HG03439 (cell line): Measurements from ENCODE around the gene RBCK1.
A peak's percentile ranks its signal among the peaks of the same experiment; 100 is the strongest.

Source experiments
- ATAC-seq: cut with Tn5 transposase; IDR thresholded peaks from one replicate; pipeline ENCODE4 v1.9.1; 2021; ENCODE audit warnings: mild to moderate bottlenecking, moderate library complexity; ENCODE audit not compliant: unreplicated experiment

The RBCK1 gene

DNA sequence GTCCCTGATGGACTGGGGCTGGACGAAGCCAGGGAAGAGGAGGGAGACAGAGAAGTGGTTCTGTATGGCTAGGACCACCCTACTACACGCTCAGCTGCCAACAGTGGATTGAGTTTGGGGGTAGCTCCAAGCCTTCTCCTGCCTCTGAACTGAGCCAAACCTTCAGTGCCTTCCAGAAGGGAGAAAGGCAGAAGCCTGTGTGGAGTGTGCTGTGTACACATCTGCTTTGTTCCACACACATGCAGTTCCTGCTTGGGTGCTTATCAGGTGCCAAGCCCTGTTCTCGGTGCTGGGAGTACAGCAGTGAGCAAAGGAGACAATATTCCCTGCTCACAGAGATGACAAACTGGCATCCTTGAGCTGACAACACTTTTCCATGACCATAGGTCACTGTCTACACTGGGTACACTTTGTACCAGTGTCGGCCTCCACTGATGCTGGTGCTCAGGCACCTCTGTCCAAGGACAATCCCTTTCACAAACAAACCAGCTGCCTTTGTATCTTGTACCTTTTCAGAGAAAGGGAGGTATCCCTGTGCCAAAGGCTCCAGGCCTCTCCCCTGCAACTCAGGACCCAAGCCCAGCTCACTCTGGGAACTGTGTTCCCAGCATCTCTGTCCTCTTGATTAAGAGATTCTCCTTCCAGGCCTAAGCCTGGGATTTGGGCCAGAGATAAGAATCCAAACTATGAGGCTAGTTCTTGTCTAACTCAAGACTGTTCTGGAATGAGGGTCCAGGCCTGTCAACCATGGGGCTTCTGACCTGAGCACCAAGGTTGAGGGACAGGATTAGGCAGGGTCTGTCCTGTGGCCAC lies 11.3 kb upstream of the RBCK1 start:
- no peak for ATAC-seq

GRCh38 chr20:397432-398237 lies 10.5 kb upstream of the RBCK1 start:
- ATAC-seq, result no peak

DNA sequence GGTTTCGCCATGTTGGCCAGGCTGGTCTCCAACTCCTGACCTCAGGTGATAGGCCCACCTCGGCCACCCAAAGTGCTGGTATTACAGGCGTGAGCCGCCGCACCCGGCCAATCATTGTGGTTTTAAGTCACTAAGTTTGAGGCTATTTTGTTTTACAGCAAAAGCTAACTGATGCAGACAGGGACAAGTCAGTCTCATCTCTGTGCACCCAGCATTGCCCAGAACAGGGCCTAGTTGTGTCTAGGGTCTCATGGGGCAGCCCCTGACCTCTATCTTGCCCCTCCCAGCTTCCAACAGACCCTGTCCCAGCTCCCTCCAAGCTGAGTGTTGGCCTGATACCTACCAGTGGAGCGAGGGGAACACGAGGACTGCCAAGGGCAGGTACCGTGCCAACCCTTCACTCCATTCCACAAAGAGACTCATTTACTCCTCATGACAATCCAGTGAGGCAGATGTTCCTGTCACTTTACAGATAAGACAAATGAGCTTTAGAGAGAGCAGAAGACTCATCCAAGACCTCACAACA lies 8.9 kb upstream of the RBCK1 start:
- no peak for ATAC-seq

- ATAC-seq, result no peak
These were observed 8.0 kb upstream of the RBCK1 start for GRCh38 chr20:400128-400453.

DNA sequence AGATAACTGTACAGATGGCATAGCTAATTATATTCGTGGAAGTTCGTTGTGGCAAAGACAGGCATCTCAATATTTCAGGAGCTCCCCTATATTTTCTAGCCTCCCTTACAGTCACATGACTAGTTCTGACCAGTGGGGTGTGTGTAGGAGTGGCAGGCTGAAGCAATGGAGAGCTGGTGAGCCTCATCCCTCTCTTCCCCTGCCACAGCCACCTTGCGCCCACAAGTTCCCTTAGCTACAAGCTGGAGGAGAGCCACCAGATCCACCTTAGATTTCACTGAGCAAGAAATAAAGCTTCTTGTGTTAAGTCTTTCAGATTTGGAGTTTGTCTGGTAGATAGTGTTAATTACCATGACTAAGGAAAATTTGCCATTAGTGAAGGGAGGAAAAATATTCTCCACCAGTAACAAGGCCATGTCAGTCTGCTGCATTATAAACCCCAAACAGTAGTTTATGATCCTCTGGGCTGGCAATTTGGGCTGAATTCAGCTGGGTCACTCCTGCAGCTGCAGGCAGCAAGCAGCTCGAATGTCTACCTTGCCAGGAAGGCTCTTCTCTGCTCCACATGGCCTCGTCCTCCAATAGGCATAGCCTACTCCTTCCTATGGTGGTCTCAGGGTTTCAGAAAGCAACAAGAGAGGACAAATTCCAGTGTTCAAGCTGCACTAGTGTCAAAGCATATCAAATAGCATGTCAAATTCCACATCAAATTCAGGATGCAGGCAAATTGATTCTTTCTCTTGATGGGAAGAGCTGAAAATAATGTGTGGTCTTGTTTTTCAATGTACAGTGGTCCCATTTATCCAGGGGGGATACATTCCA lies 7.4 kb upstream of the RBCK1 start:
- ATAC-seq, result no peak

DNA sequence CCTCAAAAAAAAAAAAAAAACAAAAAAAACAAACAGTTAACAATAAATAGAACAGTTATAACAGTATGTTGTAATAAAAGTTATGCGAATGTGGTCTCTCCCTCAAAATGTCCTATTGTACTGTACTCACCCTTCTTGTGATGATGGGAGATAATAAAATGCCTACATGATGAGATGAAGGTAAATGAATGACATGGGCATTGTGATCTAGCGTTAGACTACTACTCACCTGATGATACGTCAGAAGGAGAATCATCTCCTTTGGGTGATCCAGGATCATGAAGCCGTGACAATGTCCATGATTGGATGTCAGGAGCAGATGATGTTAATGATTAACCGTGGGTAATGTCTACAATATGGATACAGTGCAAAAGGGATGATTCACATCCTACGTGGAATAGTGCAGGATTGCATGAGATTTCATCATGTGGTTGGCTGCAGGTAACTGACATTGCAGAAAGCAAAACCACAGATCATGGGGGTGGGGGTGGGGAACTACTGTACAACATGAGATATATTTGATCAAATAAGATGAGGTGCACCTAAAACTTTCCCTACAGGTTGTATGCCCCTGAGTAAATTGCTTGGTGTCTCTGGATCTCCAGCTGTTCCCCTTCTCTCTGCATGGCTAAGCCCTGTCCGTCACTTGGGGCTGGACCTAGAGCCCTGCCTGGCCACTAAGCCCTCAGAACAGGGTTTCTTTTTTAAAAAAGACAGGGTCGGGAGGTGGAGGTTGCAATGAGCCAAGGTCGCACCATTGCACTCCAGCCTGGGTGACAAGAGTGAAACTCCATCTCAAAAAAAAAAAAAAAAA lies 6.2 kb upstream of the RBCK1 start:
- no peak for ATAC-seq

DNA sequence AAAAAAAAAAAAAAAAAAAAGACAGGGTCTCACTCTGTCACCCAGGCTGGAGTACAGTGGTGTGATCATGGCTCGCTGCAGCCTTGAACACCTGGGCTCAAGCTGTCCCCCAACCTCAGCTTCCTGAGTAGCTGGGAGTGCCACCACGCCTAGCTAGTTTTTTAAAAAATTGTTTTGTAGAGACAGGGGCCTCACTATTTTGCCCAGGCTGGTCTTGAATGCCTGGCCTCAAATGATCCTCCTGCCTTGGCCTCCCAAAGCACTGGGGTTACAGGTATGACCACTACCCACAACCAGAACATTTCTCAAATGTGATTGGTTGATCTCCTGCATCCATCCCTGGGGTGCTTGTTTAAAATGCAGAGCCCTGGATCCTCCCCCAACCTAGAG lies 5.6 kb upstream of the RBCK1 start:
- ATAC-seq, result no peak

- no peak for ATAC-seq
These were observed 5.1 kb upstream of the RBCK1 start for GRCh38 chr20:402898-403581.

DNA sequence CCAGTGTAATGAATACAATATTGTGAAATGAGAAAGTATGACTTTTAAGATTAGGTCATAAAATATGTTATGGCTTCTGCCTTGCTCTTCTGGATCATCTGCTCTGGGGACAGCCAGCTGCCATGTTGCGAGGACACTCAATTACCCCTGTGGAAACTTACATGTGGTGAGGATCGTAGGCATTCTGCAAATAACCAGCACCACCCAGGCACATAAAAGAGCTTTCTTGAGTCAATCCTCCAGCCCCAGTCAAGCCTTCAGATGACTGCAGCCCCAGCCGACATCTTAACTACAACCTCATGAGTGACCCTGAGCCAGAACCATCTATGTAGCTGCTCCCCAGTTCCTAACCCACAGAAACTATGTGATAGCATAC lies 4.5 kb upstream of the RBCK1 start:
- no peak for ATAC-seq

- no peak for ATAC-seq
These were observed 4.0 kb upstream of the RBCK1 start for GRCh38 chr20:404088-404487.

GRCh38 chr20:406200-407132 lies 1.6 kb upstream of the RBCK1 start:
- ATAC-seq, result no peak

DNA sequence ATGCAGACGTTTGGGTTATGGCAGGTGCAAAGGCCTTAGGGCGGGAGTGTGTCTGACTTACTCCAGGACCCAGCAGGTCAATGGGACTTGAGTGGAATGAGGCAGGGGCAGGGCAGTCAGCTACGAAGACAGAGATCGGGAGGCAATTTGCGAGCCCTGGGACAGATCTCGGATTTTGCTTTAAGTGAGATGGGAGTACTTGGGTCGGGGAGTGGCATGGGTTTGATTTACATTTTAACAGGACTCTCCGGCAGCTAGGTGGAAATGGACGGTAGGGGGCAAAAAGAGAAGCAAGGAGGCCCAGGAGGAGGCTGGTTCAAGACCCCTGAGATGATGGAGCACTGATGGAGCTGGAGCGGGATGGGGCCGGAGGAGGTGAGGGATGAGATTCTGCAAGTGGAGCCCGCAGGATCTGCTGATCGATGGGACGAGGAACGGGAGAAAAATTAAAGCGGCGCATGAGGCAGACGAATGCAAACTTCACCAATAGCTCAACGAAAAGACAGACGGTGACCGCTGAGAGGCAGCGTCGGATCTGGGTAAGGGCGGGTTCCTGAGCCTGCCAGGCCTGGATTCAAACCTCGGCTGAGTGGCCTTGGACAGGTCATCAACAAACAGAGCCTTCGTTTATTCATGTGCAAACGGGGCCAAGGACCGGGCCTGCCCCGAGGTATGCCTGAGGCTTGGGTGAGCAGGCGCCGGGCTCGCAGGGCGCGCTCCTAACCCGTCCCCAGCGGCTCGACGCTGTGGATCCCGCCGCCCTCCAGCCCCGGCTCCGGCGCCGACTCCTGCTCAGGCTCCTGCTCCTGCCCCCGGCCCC lies 756 bp upstream of the RBCK1 start:
- peak; percentile 55 for ATAC-seq

GRCh38 chr20:408843-409696 lies 971 bp downstream of the RBCK1 start:
- peak; percentile 6 for ATAC-seq

DNA sequence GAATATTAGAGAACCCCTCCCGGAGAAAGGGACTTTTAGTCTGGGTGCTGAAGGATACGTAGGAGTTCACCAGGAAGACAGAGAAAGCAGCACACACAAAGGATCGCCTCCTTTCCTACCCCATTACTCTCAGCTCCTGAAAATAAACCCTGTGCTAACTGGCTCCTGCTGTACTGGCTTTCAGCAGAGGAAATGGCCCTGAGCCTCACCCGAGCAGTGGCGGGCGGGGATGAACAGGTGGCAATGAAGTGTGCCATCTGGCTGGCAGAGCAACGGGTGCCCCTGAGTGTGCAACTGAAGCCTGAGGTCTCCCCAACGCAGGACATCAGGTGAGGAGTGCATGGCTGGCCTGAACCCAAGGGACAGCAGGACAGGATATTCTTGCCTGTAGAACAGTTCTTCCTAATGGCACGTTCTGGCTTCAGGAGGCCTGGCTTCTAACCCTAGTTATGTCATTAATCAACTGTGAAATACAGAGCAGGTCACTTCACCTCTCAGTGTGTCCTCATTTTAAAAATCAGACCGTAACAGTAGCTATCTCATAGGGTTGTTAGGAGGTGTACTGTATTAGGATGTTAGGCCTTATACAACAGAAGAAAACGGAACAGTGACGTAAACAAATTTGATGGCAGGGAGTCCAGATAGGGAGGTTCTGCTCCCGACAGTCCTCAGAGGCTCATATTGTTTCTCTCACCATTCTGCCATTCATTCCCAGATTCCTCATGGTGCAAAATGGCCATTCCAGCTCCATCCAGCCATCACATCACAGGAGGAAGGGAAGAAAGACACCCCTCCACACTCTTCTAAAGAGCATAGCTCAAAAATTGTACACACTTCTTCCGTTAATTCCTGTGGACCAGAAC lies 1.8 kb downstream of the RBCK1 start:
- no peak for ATAC-seq

DNA sequence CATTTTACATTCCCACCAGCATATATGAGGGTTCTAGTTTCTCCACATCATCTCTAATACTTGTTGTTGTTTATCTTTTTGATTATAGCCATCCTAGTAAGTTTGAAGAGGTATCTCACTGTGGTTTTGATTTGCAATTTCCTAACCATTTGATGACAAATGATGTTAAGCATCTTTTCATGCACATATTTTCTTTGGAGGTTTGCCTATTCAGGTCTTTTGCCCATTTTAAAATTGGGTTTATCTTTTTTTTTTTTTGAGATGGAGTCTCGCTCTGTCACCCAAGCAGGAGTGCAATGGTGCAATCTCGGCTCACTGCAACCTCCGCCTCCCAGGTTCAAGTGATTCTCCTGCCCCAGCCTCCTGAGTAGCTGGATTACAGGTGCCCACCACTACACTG lies 4.0 kb downstream of the RBCK1 start:
- no peak for ATAC-seq

GRCh38 chr20:414161-414560 lies 6.1 kb downstream of the RBCK1 start:
- no peak for ATAC-seq
